Hematopoietic multipotent progenitor cell treated with erythropoietin and hydrocortisone succinate and interleukin-3 and kit ligand, for 8 days (in vitro differentiated cells): ENCODE data around the gene CDK9.
"Not testable (repeated sequence)": the region's sequence is repeated elsewhere in the genome, so short reads cannot be mapped to it uniquely, and the experiment has no call there.

Experiments used
- DNase-seq: peaks from one replicate; pipeline ENCODE4 v3.0.0-alpha.2; 2015

Gene CDK9

DNA sequence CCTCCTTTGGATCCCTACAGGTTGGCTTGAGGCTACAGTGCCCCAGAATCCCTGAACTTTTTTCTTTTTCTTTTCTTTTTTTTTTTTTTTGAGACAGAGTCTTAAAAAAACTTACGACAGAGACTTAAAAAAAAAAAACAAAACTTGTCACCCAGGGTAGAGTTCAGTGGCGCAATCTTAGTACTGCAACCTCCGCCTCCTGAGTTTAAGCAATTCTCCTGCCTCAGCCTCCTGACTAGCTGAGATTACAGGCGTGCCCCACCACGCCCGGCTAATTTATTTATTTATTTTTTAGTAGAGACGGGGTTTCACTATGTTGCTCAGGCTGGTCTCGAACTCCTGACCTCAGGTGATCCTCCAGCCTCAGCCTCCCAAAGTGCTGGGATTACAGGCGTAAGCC is 4.9 kb upstream of the CDK9 start:
- DNase-seq: not testable (repeated sequence)

DNA sequence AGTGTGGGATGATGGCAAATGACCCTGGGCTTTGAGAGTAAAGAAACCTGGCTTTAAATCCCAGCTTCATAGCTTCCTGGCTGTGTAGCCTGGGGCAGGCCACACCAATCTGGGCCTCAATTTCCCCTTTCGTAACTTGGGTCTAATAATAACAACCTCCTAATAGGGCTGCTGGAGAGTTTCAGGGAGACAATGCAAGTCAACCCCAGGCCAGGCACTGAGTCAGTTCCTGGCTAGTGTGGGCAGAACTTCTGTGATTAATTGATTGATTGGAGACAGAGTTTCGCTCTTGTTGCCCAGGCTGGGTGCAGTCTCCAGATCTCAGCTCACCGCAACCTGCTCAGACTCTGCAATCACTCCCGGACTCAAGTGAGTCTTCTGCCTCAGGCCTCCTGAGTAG is 4.0 kb upstream of the CDK9 start:
- no peak for DNase-seq

DNA sequence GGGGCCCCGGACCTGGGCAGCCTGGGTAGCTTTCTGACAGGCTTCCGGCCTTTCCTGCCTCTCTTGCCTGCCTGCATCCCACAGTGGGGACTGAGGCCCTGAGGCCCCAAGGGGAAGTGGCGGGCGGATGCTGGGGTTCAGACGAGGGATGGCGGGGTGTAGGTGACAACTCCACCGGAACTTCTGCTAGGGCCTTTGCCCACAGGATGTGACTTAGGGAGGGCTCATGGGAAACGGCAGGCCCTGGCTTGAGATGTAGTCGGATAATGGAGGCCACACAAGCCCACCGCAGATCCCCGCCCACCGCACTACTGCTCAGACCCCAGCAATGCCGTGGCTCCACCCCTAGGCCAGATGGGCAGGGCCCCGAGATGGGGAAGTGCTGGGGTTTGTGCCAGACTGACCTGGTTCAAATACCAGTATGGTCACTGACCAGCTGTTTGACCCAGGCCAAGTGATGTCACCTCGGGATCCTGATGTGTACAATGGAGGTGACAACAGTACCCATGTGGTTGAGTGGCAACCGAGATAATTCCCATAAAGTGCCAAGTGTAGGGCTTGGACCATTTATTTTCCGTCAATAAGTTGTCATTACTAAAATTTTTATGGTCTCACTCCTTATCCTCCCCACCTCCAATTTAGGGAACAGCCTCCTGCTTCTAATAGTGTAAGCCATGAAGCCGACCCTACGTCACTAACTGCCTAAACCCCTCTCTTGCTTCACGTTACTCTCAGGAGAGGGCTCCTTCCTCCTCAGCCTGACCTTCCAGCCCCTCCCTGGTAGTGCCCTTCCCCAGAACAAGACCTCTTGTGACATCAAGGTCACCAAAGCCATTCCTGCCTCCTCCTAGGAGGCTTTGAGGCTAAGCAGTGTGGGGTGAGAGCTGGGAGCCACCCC is 2.5 kb upstream of the CDK9 start:
- peak; percentile 72 for DNase-seq

DNA sequence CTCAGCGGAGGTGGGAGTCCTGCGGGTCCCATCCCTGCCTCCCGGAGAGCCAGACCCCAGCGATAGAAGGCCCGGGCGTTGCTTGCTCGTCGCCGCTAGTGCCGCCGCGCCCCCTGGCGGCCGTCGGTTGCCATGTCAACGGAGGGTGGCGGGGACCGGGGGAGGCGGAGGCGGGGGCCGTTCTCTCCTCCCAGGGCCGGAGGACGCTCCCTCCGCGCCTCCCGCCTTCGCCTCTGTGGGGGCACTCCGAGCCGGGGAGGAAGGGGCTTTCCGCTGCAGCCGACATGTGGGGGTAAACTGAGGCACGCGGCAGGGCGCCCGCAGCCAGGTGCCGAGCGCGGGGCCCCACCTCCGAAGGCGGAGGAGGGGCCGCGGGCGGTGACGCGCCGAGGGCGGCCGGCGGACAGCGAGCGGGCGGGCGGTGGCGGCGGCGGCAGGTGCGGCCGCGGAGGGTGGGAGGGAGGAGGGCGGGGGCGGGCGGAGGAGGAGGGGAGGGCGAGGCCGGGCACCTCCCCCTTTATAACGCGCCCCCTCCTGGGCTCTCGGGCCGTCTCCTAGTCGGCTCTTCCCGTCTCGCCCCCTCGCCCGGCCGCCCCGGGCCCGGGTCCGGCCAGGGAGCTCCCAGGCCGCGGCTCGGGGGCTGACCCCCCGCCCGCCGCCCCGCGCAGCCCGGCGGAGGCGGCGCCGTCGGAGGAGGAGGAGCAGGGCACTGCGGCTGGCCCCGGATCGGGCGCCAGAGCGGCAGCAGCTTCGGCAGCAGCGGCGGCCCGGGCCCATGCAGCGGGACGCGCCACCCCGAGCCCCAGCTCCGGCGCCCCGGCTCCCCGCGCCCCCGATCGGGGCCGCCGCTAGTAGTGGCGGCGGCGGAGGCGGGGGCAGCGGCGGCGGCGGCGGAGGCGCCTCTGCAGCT is 556 bp upstream of the CDK9 start:
- peak; percentile 82 for DNase-seq

DNA sequence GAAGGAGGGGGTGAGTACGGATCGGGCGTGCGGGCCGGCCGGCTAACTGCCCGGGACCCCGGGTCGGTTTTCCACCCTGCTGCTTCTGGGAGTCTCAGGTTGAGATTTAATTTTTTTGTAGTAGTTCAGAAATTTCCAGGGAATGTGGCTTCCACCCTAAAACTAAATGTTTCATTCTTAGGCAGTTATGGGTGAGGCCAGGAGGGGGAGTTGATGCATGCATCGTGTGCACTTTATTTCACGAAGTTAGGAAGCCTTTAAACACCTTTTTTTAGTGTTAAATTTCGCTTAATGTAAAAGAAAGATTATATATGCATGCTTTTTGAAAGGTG is 905 bp downstream of the CDK9 start:
- peak; percentile 39 for DNase-seq

DNA sequence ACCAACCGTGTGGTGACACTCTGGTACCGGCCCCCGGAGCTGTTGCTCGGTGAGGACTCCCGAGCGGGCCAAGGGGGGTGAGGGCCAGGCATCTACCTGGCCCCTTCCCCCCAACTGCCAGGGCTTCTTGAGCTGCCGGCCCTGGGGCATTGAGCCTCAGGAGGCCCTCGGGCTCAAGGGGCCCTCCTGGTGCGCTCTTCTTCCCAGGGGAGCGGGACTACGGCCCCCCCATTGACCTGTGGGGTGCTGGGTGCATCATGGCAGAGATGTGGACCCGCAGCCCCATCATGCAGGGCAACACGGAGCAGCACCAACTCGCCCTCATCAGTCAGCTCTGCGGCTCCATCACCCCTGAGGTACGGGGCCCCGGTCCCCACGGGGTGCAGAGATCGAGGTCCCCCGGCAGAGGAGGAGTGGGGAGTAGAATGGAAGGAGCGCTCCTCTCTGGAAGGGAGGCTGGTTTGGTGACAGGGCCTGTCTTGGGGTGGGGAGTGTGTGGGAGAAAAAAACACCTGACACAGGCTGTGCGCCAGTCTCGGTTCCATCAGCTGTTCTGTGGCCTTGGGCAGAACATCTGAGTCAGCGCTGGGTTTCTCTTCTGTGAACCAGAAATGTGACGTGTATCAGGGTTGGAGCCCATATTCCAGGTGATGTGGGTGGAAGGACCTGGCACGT is 2.6 kb downstream of the CDK9 start:
- DNase-seq: no peak

DNA sequence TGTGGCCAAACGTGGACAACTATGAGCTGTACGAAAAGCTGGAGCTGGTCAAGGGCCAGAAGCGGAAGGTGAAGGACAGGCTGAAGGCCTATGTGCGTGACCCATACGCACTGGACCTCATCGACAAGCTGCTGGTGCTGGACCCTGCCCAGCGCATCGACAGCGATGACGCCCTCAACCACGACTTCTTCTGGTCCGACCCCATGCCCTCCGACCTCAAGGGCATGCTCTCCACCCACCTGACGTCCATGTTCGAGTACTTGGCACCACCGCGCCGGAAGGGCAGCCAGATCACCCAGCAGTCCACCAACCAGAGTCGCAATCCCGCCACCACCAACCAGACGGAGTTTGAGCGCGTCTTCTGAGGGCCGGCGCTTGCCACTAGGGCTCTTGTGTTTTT is 3.3 kb downstream of the CDK9 start:
- DNase-seq: no peak

DNA sequence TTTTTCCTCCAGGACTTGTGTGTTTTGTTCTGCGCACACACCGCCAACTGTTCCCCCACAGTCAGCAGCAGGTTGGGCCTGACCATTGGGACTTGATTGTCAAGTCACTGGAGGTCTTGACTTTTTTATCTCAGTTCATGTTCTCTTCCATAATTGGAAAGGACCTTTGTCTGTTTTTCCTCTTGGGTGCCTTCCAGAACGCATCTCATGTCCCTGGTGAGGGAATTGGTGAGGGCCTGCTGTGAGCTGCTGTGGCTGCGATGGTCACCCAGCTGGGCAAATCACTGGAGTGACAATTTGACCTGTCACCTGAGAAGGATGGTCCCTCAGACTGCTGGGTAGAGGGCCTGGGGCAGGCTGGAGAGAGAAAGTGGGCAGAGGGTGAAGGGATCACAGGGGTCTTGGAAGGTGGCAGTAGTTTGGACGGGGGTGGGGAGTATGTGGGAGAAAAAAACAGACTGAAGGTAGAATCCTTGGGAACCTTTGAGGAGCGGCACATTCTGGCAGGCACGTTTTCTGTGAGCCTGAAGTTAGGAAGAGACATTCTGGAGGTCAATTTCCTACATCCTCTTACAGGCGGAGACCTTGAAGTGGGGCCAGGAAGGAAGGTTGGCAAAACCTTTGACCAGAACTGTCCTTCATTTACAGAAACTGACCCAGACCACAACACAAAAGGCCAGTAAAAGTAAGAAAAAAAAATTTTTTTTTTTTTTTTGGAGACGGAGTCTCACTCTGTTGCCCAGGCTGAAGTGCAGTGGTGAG is 4.4 kb downstream of the CDK9 start:
- DNase-seq: no peak

DNA sequence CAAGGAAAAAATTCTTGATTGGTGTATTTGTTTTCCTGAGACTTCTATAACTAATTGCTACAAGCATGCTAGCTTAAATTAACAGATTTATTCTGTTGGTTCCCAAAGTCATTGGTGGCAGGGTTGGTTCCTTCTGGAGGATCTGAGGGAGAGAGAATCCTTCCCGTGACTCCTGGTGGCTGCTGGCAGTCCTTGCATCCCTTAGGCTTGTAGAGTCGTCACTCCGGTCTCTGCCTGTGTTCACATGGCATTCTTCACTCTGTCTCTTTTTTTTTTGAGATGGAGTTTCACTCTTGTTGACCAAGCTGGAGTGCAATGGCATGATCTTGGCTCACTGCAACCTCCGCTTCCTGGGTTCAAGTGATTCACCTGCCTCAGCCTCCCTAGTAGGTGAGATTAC is 5.3 kb downstream of the CDK9 start:
- no peak for DNase-seq

DNA sequence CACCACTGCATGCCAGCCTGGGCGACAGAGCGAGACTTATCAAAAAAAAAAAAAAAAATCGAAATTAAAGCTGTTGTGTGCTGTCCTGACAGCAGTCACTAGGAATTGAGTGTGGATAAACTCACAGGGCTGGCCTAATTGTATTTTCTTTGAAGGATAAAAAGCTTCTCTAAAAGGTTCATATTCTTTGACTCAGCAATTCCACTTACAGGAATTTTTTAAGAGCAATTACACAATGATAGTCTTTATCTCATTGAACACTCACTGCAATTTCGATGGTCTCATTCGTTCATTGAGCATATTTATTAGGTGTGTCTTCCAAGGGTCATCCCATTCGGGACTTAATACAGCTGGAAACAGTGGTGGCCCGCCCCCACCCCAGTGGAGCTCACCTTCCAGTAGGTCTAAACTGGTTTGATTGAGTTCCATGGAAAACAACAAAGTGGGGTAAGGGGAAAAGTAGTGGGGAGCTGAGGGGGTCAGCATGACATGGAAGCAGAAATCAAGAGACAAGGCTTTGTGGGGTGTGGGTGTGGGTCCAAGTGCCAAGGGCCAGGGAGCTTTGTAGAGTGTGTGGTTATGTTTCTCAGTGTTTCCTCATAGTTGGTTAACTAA is 6.7 kb downstream of the CDK9 start:
- peak; percentile 46 for DNase-seq

DNA sequence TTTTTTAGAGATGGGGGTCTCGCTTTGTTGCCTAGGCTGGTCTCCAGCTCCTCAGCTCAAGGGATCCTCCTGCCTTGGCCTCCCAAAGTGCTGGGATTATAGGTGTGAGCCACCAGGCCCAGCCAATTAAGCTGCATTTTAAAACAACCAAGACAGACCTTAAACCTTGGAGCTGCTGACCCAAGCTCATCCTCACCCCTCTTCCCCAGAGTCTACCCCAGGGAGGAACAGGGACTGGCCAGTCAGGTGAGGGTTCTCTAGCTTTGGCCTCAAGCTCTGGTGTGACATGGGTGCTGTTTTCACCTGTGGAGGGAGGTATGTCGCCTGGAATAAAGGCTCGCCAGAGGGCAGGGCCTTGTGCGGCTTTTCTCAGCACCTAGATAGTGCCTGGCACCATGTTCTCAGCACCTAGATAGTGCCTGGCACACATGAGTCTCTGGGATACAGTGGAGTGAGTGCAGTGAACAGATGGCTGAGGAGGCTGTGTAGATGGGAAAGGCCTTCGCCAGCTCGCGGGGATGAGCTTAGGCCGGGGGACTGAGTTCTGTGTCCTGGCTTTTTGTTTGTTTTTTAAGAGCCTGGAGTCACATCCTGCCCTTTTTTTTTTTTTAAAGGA is 7.4 kb downstream of the CDK9 start:
- DNase-seq: no peak

DNA sequence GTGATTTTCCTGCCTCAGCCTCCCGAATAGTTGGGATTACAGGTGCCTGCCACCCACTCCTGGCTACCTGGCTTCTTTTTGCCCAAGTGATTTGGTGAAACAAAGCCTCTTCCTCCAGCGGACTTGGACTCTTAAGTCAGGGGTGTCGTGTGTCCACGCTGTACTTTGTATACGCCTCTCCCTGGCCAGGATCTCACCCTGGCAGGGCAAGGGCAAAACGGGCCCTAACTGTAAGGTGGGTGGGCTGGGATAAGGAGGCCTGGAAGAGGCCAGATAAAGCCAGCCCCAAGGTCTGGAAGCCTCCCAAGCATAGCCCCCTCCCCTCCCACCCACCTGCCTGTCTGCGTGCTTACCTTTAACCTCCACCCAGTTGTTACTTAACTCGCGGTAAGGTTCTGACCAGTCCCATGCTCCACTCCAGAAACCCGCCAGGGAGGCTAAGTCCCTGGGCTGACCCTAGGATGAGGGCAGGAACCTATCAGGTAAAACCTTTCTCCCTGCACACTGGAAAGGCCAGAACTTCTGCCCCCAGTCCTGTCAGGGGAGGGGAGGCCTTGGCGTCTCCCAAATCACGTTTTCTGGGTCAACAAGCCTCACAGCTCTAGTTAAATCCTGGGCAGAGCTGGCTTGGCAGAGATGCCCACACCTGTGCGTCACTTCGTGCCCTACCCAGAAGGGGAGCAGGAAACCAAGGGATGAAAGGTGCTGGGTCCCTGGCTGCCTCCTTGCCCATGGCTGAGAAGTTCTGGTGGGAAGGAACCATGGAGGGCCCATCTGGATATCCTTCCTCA is 8.4 kb downstream of the CDK9 start:
- DNase-seq: no peak

DNA sequence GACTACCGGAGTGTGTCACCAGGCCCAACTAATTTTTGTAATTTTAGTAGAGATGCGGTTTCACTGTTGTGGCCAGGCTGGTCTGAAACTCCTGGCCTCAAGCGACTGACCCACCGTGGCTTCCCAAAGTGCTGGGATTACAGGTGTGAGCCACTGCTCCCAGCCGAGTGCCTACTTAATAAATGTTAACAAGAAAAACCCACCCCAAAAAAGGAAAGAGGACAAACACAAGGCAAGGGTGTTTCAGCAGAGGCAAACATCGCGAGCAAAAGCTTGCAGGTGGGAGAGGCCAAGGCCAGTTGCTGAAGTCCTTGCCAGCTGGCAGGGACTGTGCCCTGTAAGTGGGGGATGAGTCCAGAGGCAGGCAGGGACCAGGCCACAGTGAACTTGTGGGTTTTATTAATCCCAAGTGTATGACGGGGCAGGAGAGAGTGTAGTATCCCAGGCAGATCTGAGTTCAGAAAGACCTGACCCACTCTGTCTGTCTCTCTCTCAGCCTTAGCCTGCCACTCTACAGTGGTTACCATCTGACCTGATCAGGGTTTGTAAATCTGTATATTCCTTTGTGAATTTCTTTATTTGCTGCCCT is 10.5 kb downstream of the CDK9 start:
- DNase-seq: no peak

DNA sequence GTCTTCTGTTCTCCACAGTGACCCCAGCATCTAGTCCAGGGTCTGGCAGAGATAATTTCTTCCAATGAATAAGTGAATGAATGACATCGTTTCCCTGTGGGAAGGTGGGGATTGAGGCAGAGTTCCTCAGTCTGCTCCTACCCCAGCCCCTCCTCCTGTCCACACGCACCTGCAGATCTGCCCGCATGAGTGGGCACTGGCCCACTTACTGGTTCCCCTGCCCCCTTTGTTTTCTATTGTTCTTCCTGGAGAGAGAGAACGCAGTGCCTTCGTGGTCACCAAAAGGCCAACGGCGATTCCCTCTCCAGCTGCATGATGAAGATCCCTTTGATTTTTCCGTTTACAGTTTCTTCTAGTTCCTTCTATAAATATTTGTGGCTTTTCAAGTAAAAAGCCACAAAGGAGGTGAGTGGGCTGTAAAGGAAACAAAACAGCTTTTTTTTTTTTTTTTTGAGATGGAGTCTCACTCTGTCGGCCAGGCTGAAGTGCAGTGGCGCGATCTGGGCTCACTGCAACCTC is 11.1 kb downstream of the CDK9 start:
- DNase-seq: no peak

DNA sequence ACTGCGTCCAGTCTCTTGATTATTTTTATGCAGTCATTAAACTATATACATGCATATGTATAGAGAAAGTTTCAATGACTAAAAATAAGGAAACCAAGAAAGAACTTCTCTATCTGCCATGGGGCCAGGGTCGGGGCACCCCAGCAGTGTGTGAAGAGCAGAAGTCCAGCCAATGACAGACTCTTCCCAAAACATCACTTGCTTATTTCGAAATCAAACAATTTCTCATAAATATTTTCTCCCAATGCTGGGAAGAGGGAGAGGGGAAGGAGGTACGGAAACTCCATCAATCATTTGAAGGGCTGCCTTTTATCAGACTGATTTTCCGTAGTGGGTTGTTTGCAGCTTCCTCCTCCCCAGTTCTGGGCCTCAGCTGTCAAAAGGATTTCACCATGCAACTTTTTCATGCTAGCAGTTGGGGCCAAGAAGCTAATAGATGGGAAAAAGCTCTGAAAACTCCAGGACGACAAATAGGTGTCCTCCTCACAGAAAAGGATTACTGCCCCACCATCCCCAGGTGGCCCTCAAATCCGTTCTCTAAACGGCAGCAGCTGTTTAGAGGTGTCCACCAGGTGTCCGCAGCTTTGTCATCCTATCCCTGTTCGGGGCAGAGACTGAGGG is 16.2 kb downstream of the CDK9 start:
- no peak for DNase-seq

DNA sequence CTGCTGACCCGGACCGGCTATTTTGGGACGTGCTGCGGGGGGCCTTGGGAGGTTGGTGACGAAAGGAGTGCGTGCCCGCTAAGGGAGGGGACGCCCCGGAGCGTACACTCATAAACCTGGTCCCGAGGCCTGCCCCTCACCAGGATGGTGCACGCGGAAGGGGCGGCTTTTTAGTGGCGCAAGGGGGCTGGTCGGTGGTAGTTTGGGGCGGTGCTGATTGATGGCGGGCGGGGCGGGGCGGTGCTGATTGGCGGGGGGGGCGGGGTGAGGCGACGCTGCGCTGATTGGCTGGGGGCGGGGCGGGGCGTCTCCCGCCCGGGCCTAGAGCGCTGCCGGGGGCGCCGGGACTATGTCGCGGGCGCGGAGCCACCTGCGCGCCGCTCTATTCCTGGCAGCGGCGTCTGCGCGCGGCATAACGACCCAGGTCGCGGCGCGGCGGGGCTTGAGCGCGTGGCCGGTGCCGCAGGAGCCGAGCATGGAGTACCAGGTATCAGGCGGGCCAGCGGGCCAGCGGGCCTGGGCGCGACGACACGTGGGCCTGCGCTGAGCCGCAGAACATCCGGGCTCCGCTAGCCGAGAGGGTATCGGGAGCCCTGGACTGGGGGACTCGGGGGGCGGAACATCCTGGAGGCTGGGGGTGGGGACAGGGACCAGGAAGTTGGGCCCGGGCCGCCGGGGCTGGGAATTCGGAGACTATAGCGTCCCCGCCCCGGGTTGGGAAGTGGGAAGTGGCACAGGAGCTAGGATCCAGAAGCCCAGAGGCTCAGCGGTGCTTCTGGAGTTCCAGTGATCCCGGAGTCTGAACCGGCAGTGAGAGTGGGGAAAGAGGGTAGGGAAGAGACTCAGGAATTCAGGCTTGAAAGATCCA is 17.0 kb downstream of the CDK9 start, which contains the start of gene FPGS:
Gene FPGS, plus strand, starts transcription at position 307 of the 868 bp plus-strand sequence. Its CDS starts 43 bp downstream, at position 350.
- DNase-seq: peak; percentile 80

DNA sequence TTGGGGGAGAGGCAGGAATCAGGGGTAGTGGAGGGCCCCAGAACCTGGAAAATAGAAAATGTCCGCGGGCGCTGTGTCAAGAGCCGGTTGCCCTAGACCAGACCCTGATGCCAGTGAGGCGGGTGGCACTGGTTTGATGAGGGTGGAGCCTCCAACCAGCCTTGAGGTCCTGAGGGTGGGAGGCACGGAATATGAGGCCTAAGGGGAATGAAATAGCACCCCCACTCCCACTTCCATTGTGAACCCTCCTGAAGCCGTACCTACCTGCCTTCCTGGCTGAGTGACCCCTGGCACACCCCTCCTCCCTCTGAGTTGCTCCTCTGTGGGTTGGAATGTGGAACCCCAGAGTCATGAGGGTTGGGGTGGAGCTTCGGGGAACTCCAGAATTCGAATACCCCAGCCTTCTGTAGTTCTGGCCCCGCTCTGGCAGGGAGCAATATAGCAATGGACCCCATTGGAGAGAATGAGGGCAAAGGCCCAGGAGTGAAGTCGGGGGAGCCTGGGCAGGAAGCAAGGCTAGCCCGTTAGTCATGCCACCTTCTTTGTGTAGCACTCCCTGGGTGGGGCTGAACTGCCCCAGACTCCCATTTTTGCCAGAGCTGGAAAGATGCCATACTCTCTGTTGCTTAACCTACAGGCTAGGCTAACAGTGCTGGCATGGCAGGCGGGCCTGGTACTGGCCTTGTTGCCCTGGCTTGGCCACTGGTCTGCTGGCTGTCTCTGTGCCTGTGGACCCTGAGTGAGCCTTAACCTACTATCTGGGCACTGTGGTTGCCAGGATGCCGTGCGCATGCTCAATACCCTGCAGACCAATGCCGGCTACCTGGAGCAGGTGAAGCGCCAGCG is 17.9 kb downstream of the CDK9 start:
- peak; percentile 68 for DNase-seq

DNA sequence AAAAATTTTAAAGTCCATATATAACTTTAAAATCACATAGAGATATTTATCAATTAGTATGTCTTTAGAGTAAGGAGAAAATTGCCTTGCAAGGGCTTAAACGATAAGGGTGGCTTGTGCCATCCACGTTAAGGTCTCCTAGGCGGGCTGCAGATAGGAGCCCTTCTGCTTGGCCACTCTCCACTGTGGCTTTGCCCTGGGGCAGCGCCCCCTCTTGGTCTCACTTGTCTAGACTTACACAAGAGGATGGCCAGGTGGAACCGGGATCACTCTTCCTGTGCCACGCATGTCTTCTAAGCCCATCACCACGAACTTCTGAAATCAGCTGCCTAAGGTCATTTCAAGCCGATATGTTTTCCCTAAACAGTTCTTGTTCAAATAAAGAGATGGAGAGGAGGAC is 19.8 kb downstream of the CDK9 start:
- peak; percentile 69 for DNase-seq
